HG03045 (cell line): ENCODE measurements around the gene FXYD7.

Experiments
- ATAC-seq: cut with Tn5 transposase; IDR thresholded peaks from one replicate; pipeline ENCODE4 v1.9.1; 2021; ENCODE audit warnings: mild to moderate bottlenecking, moderate library complexity; ENCODE audit not compliant: unreplicated experiment

FXYD7 gene

GRCh38 chr19:35162471-35163326 lies 19.6 kb downstream of the FXYD7 start:
- ATAC-seq = no peak

- ATAC-seq = no peak
Observed at GRCh38 chr19:35164418-35164817, 21.4 kb downstream of the FXYD7 start.

GRCh38 chr19:35165200-35166058 lies 22.4 kb downstream of the FXYD7 start:
- no peak for ATAC-seq

GRCh38 chr19:35166100-35167063 lies 23.3 kb downstream of the FXYD7 start:
- ATAC-seq = no peak

- ATAC-seq = no peak
Observed at GRCh38 chr19:35167251-35168119, 24.4 kb downstream of the FXYD7 start.

- ATAC-seq = no peak
Observed at GRCh38 chr19:35168196-35168595, 25.1 kb downstream of the FXYD7 start.

GRCh38 chr19:35169221-35169995 lies 26.4 kb downstream of the FXYD7 start:
- ATAC-seq = no peak

GRCh38 chr19:35170359-35171061 lies 27.5 kb downstream of the FXYD7 start:
- no peak for ATAC-seq

GRCh38 chr19:35171730-35172129 lies 28.7 kb downstream of the FXYD7 start:
- no peak for ATAC-seq

GRCh38 chr19:35174226-35174625 lies 31.2 kb downstream of the FXYD7 start:
- ATAC-seq = no peak

- ATAC-seq = no peak
Observed at GRCh38 chr19:35176181-35176570, 33.1 kb downstream of the FXYD7 start.

- ATAC-seq = no peak
Observed at GRCh38 chr19:35177377-35178274, 34.6 kb downstream of the FXYD7 start.

GRCh38 chr19:35178701-35179100 lies 35.6 kb downstream of the FXYD7 start:
- ATAC-seq = no peak

GRCh38 chr19:35179830-35180229 lies 36.8 kb downstream of the FXYD7 start:
- ATAC-seq = no peak

GRCh38 chr19:35181387-35181786 lies 38.3 kb downstream of the FXYD7 start:
- no peak for ATAC-seq

GRCh38 chr19:35184267-35184666 lies 41.2 kb downstream of the FXYD7 start:
- no peak for ATAC-seq

GRCh38 chr19:35184884-35185283 lies 41.8 kb downstream of the FXYD7 start:
- ATAC-seq = no peak
